ENCODE data around the gene RNF180. TPM values are rescaled to one million over a fixed set of nuclear protein-coding genes. Genes with fewer than 3 reads are reported as not detected.

Gene RNF180
- total RNA-seq, 1 experiment from 2014 or later = 7.8 TPM

- Histone ChIP-seq H3K9me3 (ENCODE audit: control insufficient read depth, insufficient read depth, low read depth, low read length) (0 out of 2 replicates have a peak, but pooled peaks cover 4% of the 10 kb centered on the region), H3K27ac (ENCODE audit: low read length) (no peak overlapping the region), H3K4me1 (ENCODE audit: control insufficient read depth, insufficient read depth, low read length) (no peaks in the 10 kb centered on the region), H3K36me3 (ENCODE audit: control insufficient read depth, insufficient read depth, low read length) (no peaks in the 10 kb centered on the region; the same call in 1 of the 2 replicates), H3K27me3 (ENCODE audit: control insufficient read depth, insufficient read depth, low read length) (no peaks in the 10 kb centered on the region), H3K4me3 (ENCODE audit: low read depth in 2 of 2, low read length in 2 of 2) (no peak overlapping the region)
- POLR2A ChIA-PET = no interaction called here
- no peak for TF ChIP-seq SIN3A (IDR thresholded peaks at IDR 0.05; ENCODE audit: borderline replicate concordance, insufficient read depth, low read depth, low read length)
- BruUV-seq (replicated peaks) = no TSS peak
- intact Hi-C loops (cut with micrococcal nuclease; ENCODE audit: unreplicated experiment) = no loop called here
- ATAC-seq (no peak), DNase-seq (ENCODE audit: low read depth, low spot score) (no peak)
- CTCF ChIA-PET = no interaction called here
- in situ Hi-C loops (cut with HindIII; ENCODE audit: low pct_unique_long_range_greater_than_20kb, low sequenced_read_pairs) = no loop called here
Measured at GRCh38 chr5:64330728-64331231, 165.1 kb downstream of the RNF180 start.

- in situ Hi-C loops (cut with HindIII; ENCODE audit: low pct_unique_long_range_greater_than_20kb, low sequenced_read_pairs) = no loop called here
- TF ChIP-seq SIN3A (IDR thresholded peaks at IDR 0.05; ENCODE audit: borderline replicate concordance, insufficient read depth, low read depth, low read length) (no peak), POLR2AphosphoS5 (IDR thresholded peaks at IDR 0.05; ENCODE audit: low read depth, low read length) (no peak), CTCF (IDR thresholded peaks at IDR 0.05) (no peak), TCF7L2 (IDR thresholded peaks at IDR 0.05; ENCODE audit: low read depth, low read length) (no peak)
- TF ChIP-seq, protein P1, sequence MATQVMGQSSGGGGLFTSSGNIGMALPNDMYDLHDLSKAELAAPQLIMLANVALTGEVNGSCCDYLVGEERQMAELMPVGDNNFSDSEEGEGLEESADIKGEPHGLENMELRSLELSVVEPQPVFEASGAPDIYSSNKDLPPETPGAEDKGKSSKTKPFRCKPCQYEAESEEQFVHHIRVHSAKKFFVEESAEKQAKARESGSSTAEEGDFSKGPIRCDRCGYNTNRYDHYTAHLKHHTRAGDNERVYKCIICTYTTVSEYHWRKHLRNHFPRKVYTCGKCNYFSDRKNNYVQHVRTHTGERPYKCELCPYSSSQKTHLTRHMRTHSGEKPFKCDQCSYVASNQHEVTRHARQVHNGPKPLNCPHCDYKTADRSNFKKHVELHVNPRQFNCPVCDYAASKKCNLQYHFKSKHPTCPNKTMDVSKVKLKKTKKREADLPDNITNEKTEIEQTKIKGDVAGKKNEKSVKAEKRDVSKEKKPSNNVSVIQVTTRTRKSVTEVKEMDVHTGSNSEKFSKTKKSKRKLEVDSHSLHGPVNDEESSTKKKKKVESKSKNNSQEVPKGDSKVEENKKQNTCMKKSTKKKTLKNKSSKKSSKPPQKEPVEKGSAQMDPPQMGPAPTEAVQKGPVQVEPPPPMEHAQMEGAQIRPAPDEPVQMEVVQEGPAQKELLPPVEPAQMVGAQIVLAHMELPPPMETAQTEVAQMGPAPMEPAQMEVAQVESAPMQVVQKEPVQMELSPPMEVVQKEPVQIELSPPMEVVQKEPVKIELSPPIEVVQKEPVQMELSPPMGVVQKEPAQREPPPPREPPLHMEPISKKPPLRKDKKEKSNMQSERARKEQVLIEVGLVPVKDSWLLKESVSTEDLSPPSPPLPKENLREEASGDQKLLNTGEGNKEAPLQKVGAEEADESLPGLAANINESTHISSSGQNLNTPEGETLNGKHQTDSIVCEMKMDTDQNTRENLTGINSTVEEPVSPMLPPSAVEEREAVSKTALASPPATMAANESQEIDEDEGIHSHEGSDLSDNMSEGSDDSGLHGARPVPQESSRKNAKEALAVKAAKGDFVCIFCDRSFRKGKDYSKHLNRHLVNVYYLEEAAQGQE (IDR thresholded peaks at IDR 0.05; ENCODE audit: insufficient read depth in 1 of 2, low read depth in 2 of 2, low read length in 1 of 2) = no peak
- ATAC-seq (no peak), DNase-seq (ENCODE audit: low read depth, low spot score) (no peak)
- intact Hi-C loops (cut with micrococcal nuclease; ENCODE audit: unreplicated experiment) = no loop called here
- ChIA-PET CTCF (no interaction called here), POLR2A (no interaction called here)
- Histone ChIP-seq H3K4me3 (ENCODE audit: low read depth in 2 of 2, low read length in 2 of 2) (no peak overlapping the region), H3K27ac (ENCODE audit: low read length) (no peak overlapping the region), H3K36me3 (ENCODE audit: control insufficient read depth, insufficient read depth, low read length) (no peaks in the 10 kb centered on the region), H3K9me3 (ENCODE audit: control insufficient read depth, insufficient read depth, low read depth, low read length) (no peaks in the 10 kb centered on the region), H3K4me1 (ENCODE audit: control insufficient read depth, insufficient read depth, low read length) (no peaks in the 10 kb centered on the region), H3K27me3 (ENCODE audit: control insufficient read depth, insufficient read depth, low read length) (no peaks in the 10 kb centered on the region)
- BruUV-seq (replicated peaks) = no TSS peak
Measured at GRCh38 chr5:64331597-64332277, 166.1 kb downstream of the RNF180 start.

DNA sequence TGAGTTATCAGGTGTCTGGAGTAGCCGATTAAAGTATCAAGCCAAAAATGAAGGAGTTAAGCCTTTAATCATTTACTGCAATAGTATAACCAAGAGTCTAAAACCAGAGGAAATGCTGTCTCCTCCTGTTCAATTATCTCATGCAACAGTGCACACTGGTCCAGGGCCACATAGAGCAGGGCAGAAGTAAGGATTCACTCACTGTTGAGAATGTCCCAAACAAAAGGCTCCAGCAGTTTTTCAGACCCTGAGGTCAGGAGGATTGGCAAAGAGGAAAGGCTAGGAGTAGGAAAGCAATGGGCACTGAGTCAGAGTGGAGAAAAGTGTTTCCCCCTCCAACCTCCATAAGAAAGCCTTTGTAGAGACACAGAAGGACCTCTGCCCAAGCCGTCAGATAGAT lies 168.2 kb downstream of the RNF180 start:
- ATAC-seq (no peak), DNase-seq (ENCODE audit: low read depth, low spot score) (no peak)
- BruUV-seq (replicated peaks) = no TSS peak
- ChIA-PET CTCF (no interaction called here), POLR2A (no interaction called here)
- Histone ChIP-seq H3K4me1 (ENCODE audit: control insufficient read depth, insufficient read depth, low read length) (no peaks in the 10 kb centered on the region), H3K27me3 (ENCODE audit: control insufficient read depth, insufficient read depth, low read length) (no peaks in the 10 kb centered on the region), H3K27ac (ENCODE audit: low read length) (no peak overlapping the region), H3K36me3 (ENCODE audit: control insufficient read depth, insufficient read depth, low read length) (no peaks in the 10 kb centered on the region), H3K9me3 (ENCODE audit: control insufficient read depth, insufficient read depth, low read depth, low read length) (no peaks in the 10 kb centered on the region), H3K4me3 (ENCODE audit: low read depth in 2 of 2, low read length in 2 of 2) (no peak overlapping the region)
- no peak for TF ChIP-seq CTCF (IDR thresholded peaks at IDR 0.05)
- TF ChIP-seq SIN3A (IDR thresholded peaks at IDR 0.05; ENCODE audit: borderline replicate concordance, insufficient read depth, low read depth, low read length) = no peak
- TF ChIP-seq POLR2AphosphoS5 (IDR thresholded peaks at IDR 0.05; ENCODE audit: low read depth, low read length) = no peak
- TF ChIP-seq, protein P1 (IDR thresholded peaks at IDR 0.05; ENCODE audit: insufficient read depth in 1 of 2, low read depth in 2 of 2, low read length in 1 of 2) = no peak
- no peak for TF ChIP-seq TCF7L2 (IDR thresholded peaks at IDR 0.05; ENCODE audit: low read depth, low read length)
- intact Hi-C loops (cut with micrococcal nuclease; ENCODE audit: unreplicated experiment) = no loop called here
- in situ Hi-C loops (cut with HindIII; ENCODE audit: low pct_unique_long_range_greater_than_20kb, low sequenced_read_pairs) = no loop called here

Data from Panc1 (cell line).